ENCODE data around the gene ERGIC1. TPM values are rescaled to one million over a fixed set of nuclear protein-coding genes. Genes with fewer than 3 reads are reported as not detected.

ERGIC1 gene
- total RNA-seq, 4 donors from 2014 or later = 156 to 214 (median 175) TPM

DNA sequence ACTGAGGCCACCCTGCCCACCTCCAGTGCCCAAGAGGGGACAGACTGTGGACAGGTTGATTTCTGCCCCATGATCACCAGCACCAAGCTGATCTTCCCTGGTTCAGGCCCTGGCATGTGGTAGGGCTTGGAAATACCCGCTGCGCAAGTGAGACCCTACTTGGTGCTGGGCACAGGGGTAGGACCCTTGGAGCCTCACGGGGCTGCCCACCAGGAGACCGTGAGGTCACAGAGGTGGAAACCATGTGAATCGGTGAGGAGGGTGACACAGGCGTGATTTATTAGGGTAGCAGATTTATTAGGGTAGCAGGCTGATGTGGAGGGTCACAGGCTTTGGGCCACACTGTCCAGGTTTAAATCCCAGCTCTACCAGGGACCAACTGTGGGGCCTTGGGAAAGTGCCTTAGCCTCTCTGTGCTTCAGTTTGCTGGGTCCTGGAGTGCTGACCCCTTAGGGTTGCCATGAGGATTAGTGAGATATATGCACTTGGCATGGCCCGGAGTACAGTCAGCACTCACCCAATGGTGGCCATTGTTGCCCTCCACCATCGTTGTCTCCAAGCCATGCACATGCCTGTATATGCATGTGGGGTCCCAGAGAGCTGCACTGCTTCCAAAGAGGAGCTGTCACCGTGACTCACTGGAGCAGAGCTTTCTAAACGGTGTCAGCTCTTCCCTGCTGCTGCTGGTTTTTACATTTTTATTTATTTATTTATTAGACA lies 42.2 kb upstream of the ERGIC1 start:
- TF ChIP-seq, protein P1, sequence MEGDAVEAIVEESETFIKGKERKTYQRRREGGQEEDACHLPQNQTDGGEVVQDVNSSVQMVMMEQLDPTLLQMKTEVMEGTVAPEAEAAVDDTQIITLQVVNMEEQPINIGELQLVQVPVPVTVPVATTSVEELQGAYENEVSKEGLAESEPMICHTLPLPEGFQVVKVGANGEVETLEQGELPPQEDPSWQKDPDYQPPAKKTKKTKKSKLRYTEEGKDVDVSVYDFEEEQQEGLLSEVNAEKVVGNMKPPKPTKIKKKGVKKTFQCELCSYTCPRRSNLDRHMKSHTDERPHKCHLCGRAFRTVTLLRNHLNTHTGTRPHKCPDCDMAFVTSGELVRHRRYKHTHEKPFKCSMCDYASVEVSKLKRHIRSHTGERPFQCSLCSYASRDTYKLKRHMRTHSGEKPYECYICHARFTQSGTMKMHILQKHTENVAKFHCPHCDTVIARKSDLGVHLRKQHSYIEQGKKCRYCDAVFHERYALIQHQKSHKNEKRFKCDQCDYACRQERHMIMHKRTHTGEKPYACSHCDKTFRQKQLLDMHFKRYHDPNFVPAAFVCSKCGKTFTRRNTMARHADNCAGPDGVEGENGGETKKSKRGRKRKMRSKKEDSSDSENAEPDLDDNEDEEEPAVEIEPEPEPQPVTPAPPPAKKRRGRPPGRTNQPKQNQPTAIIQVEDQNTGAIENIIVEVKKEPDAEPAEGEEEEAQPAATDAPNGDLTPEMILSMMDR (IDR thresholded peaks at IDR 0.05) = no peak
- no peak for TF ChIP-seq POLR2A (IDR thresholded peaks at IDR 0.05)
- no peaks in the 10 kb centered on the region for H3K9me3 ChIP-seq
- H3K36me3 ChIP-seq = no peaks in the 10 kb centered on the region
- no peak for DNase-seq
- no peaks in the 10 kb centered on the region for H3K27me3 ChIP-seq
- WGBS, 2 donors = 93 to 94% methylated on average over 8 to 10 of the region's 10 CpGs
- intact Hi-C loops (cut with DNase I) = no loop called here
- peaks cover 11 to 49% of the 10 kb centered on the region in 2 donors for H3K4me1 ChIP-seq
- no peak overlapping the region for H3K27ac ChIP-seq
- no peak overlapping the region for H3K4me3 ChIP-seq (replicated peaks in 1 of 3)

DNA sequence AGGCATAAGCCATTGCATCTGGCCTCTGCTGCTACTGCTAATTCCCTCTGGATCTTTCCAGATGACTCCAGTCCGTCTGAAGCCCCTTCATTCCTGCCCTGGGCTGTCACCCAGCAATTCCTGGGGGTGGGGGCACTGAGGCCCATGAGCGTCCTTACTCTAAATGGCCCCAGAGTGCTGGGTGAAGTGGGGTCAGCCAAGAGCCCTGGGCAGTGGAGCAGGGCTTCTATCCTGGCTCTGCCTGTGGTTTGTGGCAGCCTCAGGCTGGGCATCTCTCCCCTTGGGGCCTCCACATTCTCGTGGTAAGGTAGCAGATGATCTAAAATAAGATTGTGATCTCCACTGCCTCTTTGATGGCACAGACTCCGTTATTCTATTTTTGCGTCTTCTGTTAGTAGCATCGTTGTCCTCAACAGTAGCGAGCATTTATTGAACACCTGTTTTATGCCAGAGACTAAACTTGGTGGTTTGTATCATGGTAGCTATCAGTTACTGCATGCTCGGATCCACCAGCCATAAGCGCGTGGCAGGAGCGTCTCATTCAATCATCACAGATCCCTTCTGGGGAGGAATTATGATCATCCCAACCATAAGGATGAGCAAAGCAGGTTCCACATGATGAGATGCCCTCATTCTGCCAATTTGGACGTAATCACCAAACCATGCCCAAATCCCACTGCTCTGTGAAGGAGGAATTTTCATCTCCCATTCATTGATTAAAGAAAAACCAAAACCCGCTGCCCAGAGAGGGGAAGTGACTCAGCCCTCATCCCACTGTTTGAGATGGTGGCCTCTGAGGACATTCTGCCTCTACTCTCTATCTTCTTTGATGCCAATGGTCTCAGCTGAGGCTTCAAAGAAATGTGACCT lies 41.1 kb upstream of the ERGIC1 start:
- Histone ChIP-seq H3K27ac (peak overlapping the region in 1 of 3 donors; percentile 68), H3K36me3 (no peaks in the 10 kb centered on the region), H3K4me3 (replicated peaks in 1 of 3) (no peak overlapping the region), H3K4me1 (peaks cover 11 to 49% of the 10 kb centered on the region in 2 donors), H3K9me3 (no peaks in the 10 kb centered on the region), H3K27me3 (no peaks in the 10 kb centered on the region)
- DNase-seq = no peak
- 86 to 93% methylated on average over 13 of the region's 13 CpGs for WGBS, 2 donors
- TF ChIP-seq, protein P1 (IDR thresholded peaks at IDR 0.05) = no peak
- TF ChIP-seq POLR2A (IDR thresholded peaks at IDR 0.05) = no peak
- intact Hi-C loops (cut with DNase I) = no loop called here

- intact Hi-C loops (cut with DNase I) = no loop called here
- H3K36me3 ChIP-seq = no peaks in the 10 kb centered on the region
- H3K9me3 ChIP-seq = no peaks in the 10 kb centered on the region
- no peaks in the 10 kb centered on the region for H3K27me3 ChIP-seq
- peaks cover 11 to 44% of the 10 kb centered on the region in 2 donors for H3K4me1 ChIP-seq
- no peak for DNase-seq
- H3K4me3 ChIP-seq (replicated peaks in 1 of 3) = no peak overlapping the region
- peak overlapping the region in 2 of 3 donors; percentile 68 for H3K27ac ChIP-seq
- TF ChIP-seq POLR2A (IDR thresholded peaks at IDR 0.05) = no peak
- TF ChIP-seq, protein P1 (IDR thresholded peaks at IDR 0.05) = no peak
- WGBS, 2 donors = 86 to 87% methylated on average over 12 to 17 of the region's 17 CpGs
Measured at GRCh38 chr5:172793577-172794488, 40.2 kb upstream of the ERGIC1 start.

DNA sequence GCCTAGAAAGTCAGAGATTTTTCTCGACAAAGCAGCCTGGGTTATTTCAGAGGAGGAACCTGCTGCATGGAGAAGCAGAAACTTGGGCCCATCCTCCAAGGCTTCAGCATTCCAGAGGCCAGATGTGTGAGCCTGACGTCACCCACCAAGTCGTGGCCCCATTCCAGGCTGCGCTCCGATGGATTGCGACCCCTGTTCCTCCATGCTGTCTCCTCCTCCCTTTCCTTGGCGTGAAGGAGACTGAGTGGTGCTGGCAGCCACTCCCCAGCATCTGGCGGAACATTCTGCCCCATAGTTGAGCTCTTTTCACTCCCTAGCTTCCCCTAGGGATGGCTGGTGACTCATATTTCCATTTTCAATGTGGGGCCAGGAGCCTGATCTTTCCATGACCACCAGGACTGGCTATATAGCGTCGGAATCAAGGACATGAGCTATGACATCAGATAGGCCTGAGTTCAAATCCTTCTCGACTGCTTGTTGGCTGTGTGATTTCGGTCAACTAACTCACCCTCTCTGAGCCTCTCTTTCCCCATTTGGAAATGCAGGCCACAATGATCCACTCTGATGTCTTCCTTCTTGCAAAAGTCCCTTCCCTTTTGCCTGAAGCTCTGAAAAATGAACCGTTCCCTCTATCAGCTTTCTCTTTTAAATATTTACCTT lies 38.6 kb upstream of the ERGIC1 start:
- intact Hi-C loops (cut with DNase I) = no loop called here
- Histone ChIP-seq H3K36me3 (no peaks in the 10 kb centered on the region), H3K27ac (peak overlapping the region; percentile 33 to 68 (median 68)), H3K4me1 (peaks cover 2 to 29% of the 10 kb centered on the region in 2 donors), H3K4me3 (replicated peaks in 1 of 3) (no peak overlapping the region), H3K27me3 (no peaks in the 10 kb centered on the region), H3K9me3 (no peaks in the 10 kb centered on the region)
- no peak for TF ChIP-seq POLR2A (IDR thresholded peaks at IDR 0.05)
- TF ChIP-seq, protein P1 (IDR thresholded peaks at IDR 0.05) = no peak
- DNase-seq = peak; percentile 63 to 65
- WGBS, 2 donors = 40 to 52% methylated on average over 13 of the region's 13 CpGs

All from thyroid gland (tissue), 4 donors.